ENCODE data around the gene CD101.
A peak's percentile ranks its signal among the peaks of the same experiment; 100 is the strongest.

Gene CD101

DNA sequence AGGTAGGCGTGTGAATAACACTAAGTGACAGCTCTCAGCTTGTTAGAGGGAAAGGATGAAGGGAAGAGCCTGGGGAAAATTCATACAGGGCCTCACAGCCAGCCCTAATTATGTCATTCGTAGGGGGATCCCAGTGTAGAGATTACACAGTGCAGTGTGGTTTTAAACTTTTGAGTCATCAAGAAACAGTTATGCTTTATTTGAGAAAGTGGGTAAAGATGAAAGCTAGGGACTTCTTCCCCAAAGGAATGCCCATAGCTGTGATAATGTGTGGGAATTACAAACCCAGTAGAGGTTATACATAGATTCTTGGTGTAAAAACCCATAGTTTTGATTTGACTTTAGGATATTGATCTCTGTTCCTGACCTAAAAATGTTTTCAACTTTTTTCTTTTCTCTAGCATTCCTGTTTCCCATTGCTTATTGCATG is 60.4 kb downstream of the CD101 start:
- Histone ChIP-seq H3K9me3 (ENCODE audit: insufficient read depth, low read length) (no peaks in the 10 kb centered on the region), H3K27me3 (ENCODE audit: insufficient read depth, insufficient read length) (no peaks in the 10 kb centered on the region), H3K4me1 (ENCODE audit: insufficient read depth, insufficient read length) (no peaks in the 10 kb centered on the region), H3K9ac (ENCODE audit: insufficient read length, low read depth) (no peak overlapping the region), H3K4me3 (ENCODE audit: insufficient read length, low read depth) (no peak overlapping the region), H3K36me3 (ENCODE audit: insufficient read depth, insufficient read length, low read length) (peaks cover 40% of the 10 kb centered on the region)
- TF ChIP-seq SUZ12 (IDR thresholded peaks at IDR 0.05; ENCODE audit: extremely low read depth, insufficient read depth, insufficient read length) (no peak), ZNF274 (IDR thresholded peaks at IDR 0.05; ENCODE audit: low read depth, low read length) (no peak), YY1 (IDR thresholded peaks at IDR 0.05; ENCODE audit: insufficient read depth, insufficient read length) (no peak)
- no peak for DNase-seq (ENCODE audit: low read depth, low spot score)

GRCh38 chr1:117066367-117066766 is 64.8 kb downstream of the CD101 start:
- Histone ChIP-seq H3K4me3 (ENCODE audit: insufficient read length, low read depth) (no peak overlapping the region), H3K9me3 (ENCODE audit: insufficient read depth, low read length) (no peaks in the 10 kb centered on the region), H3K27me3 (ENCODE audit: insufficient read depth, insufficient read length) (no peaks in the 10 kb centered on the region), H3K36me3 (ENCODE audit: insufficient read depth, insufficient read length, low read length) (peaks cover 52% of the 10 kb centered on the region), H3K4me1 (ENCODE audit: insufficient read depth, insufficient read length) (no peaks in the 10 kb centered on the region), H3K9ac (ENCODE audit: insufficient read length, low read depth) (no peak overlapping the region)
- TF ChIP-seq YY1 (IDR thresholded peaks at IDR 0.05; ENCODE audit: insufficient read depth, insufficient read length): no peak
- no peak for TF ChIP-seq ZNF274 (IDR thresholded peaks at IDR 0.05; ENCODE audit: low read depth, low read length)
- no peak for TF ChIP-seq SUZ12 (IDR thresholded peaks at IDR 0.05; ENCODE audit: extremely low read depth, insufficient read depth, insufficient read length)
- no peak for DNase-seq (ENCODE audit: low read depth, low spot score)

DNA sequence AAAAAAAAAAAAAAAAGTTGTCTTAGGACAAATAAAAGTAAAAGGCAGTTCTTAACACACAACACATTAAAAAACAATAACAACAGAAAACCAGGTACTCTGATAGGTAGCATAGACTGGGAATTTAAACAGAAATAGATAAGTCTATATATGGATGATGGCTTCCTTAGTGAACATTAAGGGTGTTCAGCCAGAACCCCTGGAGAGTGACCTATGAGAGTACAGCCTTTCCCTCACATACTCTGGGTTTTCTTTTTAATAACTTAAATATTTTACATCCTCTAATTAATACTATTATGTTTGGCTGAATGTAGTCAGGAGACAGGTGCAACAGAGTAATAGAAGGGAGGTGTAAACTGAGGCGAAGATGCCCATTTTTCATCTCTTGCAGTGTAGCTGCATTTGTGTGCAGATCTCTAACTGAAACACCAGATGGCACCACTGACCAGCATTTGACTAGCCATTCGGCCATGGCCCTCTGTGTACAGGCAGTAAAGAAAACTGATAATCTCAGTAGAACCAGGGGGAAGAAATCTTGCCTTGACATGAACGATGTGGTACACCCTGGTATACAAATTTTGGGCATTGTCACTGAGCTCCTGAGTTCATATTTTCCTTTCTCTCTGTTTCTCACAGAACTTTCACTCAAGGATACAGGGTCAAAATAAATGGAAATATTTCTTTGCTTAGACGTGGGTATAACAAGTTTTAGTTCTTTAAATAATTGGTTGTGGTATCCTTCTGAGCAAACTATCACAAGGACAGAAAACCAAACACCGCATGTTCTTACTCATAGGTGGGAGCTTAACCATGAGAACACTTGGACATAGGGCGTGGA is 66.2 kb downstream of the CD101 start:
- no peaks in the 10 kb centered on the region for H3K9me3 ChIP-seq (ENCODE audit: insufficient read depth, low read length)
- no peaks in the 10 kb centered on the region for H3K4me1 ChIP-seq (ENCODE audit: insufficient read depth, insufficient read length)
- no peak overlapping the region for H3K4me3 ChIP-seq (ENCODE audit: insufficient read length, low read depth)
- peaks cover 42% of the 10 kb centered on the region for H3K36me3 ChIP-seq (ENCODE audit: insufficient read depth, insufficient read length, low read length)
- TF ChIP-seq ZNF274 (IDR thresholded peaks at IDR 0.05; ENCODE audit: low read depth, low read length) (no peak), SUZ12 (IDR thresholded peaks at IDR 0.05; ENCODE audit: extremely low read depth, insufficient read depth, insufficient read length) (no peak), YY1 (IDR thresholded peaks at IDR 0.05; ENCODE audit: insufficient read depth, insufficient read length) (no peak)
- no peak overlapping the region for H3K9ac ChIP-seq (ENCODE audit: insufficient read length, low read depth)
- no peaks in the 10 kb centered on the region for H3K27me3 ChIP-seq (ENCODE audit: insufficient read depth, insufficient read length)
- DNase-seq (ENCODE audit: low read depth, low spot score): peak; percentile 27

GRCh38 chr1:117068580-117068979 is 67.0 kb downstream of the CD101 start:
- no peaks in the 10 kb centered on the region for H3K4me1 ChIP-seq (ENCODE audit: insufficient read depth, insufficient read length)
- H3K27me3 ChIP-seq (ENCODE audit: insufficient read depth, insufficient read length): no peaks in the 10 kb centered on the region
- DNase-seq (ENCODE audit: low read depth, low spot score): no peak
- TF ChIP-seq YY1 (IDR thresholded peaks at IDR 0.05; ENCODE audit: insufficient read depth, insufficient read length): no peak
- no peak for TF ChIP-seq SUZ12 (IDR thresholded peaks at IDR 0.05; ENCODE audit: extremely low read depth, insufficient read depth, insufficient read length)
- no peak for TF ChIP-seq ZNF274 (IDR thresholded peaks at IDR 0.05; ENCODE audit: low read depth, low read length)
- peaks cover 37% of the 10 kb centered on the region for H3K36me3 ChIP-seq (ENCODE audit: insufficient read depth, insufficient read length, low read length)
- no peak overlapping the region for H3K9ac ChIP-seq (ENCODE audit: insufficient read length, low read depth)
- no peak overlapping the region for H3K4me3 ChIP-seq (ENCODE audit: insufficient read length, low read depth)
- H3K9me3 ChIP-seq (ENCODE audit: insufficient read depth, low read length): no peaks in the 10 kb centered on the region

DNA sequence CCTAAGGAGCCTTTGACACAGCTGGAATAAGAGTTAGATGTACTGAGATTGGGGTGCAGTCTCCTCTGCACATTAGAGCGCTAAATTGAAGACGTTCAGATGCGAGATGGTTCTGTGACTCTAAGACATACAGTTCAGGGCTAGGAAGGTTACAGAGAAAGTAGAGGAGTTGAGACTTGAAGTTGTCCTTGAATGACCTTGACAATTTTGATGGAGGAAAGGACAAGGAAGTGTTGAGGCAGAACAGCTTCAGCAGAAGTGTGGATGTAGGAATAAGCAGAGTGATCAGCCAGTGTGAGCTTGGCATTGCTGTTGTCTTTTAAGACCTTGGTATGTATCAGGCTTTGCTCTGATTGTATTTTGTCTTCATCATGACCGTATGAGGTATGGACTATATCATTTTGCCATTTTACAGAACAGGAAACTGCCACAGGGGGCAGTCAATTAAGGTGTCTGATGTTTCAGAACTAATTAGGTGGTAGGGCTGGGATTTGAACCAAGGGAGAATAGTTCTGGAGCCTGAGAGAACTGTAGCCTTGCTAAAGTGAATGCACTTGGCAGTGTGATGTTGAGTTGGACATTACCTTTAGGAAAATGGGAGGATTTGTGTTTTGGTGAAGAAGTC is 67.8 kb downstream of the CD101 start:
- Histone ChIP-seq H3K27me3 (ENCODE audit: insufficient read depth, insufficient read length) (no peaks in the 10 kb centered on the region), H3K9me3 (ENCODE audit: insufficient read depth, low read length) (no peaks in the 10 kb centered on the region), H3K36me3 (ENCODE audit: insufficient read depth, insufficient read length, low read length) (peaks cover 39% of the 10 kb centered on the region), H3K4me1 (ENCODE audit: insufficient read depth, insufficient read length) (no peaks in the 10 kb centered on the region), H3K4me3 (ENCODE audit: insufficient read length, low read depth) (no peak overlapping the region), H3K9ac (ENCODE audit: insufficient read length, low read depth) (no peak overlapping the region)
- DNase-seq (ENCODE audit: low read depth, low spot score): no peak
- TF ChIP-seq ZNF274 (IDR thresholded peaks at IDR 0.05; ENCODE audit: low read depth, low read length) (no peak), SUZ12 (IDR thresholded peaks at IDR 0.05; ENCODE audit: extremely low read depth, insufficient read depth, insufficient read length) (no peak), YY1 (IDR thresholded peaks at IDR 0.05; ENCODE audit: insufficient read depth, insufficient read length) (no peak)

GRCh38 chr1:117070124-117070523 is 68.6 kb downstream of the CD101 start:
- Histone ChIP-seq H3K27me3 (ENCODE audit: insufficient read depth, insufficient read length) (no peaks in the 10 kb centered on the region), H3K9me3 (ENCODE audit: insufficient read depth, low read length) (no peaks in the 10 kb centered on the region), H3K9ac (ENCODE audit: insufficient read length, low read depth) (no peak overlapping the region), H3K36me3 (ENCODE audit: insufficient read depth, insufficient read length, low read length) (peaks cover 44% of the 10 kb centered on the region), H3K4me3 (ENCODE audit: insufficient read length, low read depth) (no peak overlapping the region), H3K4me1 (ENCODE audit: insufficient read depth, insufficient read length) (no peaks in the 10 kb centered on the region)
- TF ChIP-seq SUZ12 (IDR thresholded peaks at IDR 0.05; ENCODE audit: extremely low read depth, insufficient read depth, insufficient read length) (no peak), ZNF274 (IDR thresholded peaks at IDR 0.05; ENCODE audit: low read depth, low read length) (no peak)
- DNase-seq (ENCODE audit: low read depth, low spot score): no peak

GRCh38 chr1:117076648-117077047 is 75.1 kb downstream of the CD101 start:
- Histone ChIP-seq H3K4me3 (ENCODE audit: insufficient read length, low read depth) (no peak overlapping the region), H3K9me3 (ENCODE audit: insufficient read depth, low read length) (no peaks in the 10 kb centered on the region), H3K27me3 (ENCODE audit: insufficient read depth, insufficient read length) (no peaks in the 10 kb centered on the region), H3K9ac (ENCODE audit: insufficient read length, low read depth) (no peak overlapping the region), H3K36me3 (ENCODE audit: insufficient read depth, insufficient read length, low read length) (peaks cover 79% of the 10 kb centered on the region), H3K4me1 (ENCODE audit: insufficient read depth, insufficient read length) (no peaks in the 10 kb centered on the region)
- DNase-seq (ENCODE audit: low read depth, low spot score): no peak
- TF ChIP-seq ZNF274 (IDR thresholded peaks at IDR 0.05; ENCODE audit: low read depth, low read length) (no peak), SUZ12 (IDR thresholded peaks at IDR 0.05; ENCODE audit: extremely low read depth, insufficient read depth, insufficient read length) (no peak), YY1 (IDR thresholded peaks at IDR 0.05; ENCODE audit: insufficient read depth, insufficient read length) (no peak)
